Stimulated activated memory B cell treated with anti-CD40 and anti-IgM and Interleukin-4, amounts not matched to agents 10 μg/mL and 1 μg/mL and 100 μg/mL, for 72 hours (primary cell): ENCODE data around the gene RAB1A.

Experiments
- ATAC-seq: fragments of 150-1000 bp; cut with Tn5 transposase; 2 replicates; pipeline ENCODE4 v1.10.0; 2021
- H3K27ac Mint-ChIP-seq: one replicate; pipeline ENCODE4 v1.8.0; 2022; ENCODE audit warnings: mild to moderate bottlenecking, mixed read lengths
- H3K27me3 Mint-ChIP-seq: one replicate; pipeline ENCODE4 v1.8.0; 2022; ENCODE audit warnings: mixed read lengths
- H3K36me3 Mint-ChIP-seq: one replicate; pipeline ENCODE4 v1.8.0; 2022; ENCODE audit warnings: mixed read lengths
- H3K4me1 Mint-ChIP-seq: one replicate; pipeline ENCODE4 v1.8.0; 2022; ENCODE audit warnings: mixed read lengths
- H3K4me3 Mint-ChIP-seq: one replicate; pipeline ENCODE4 v1.8.0; 2022; ENCODE audit warnings: mild to moderate bottlenecking, moderate library complexity, mixed read lengths
- H3K9me3 Mint-ChIP-seq: one replicate; pipeline ENCODE4 v1.8.0; 2022; ENCODE audit warnings: mixed read lengths

RAB1A gene

GRCh38 chr2:65120990-65121693 lies 8.8 kb downstream of the RAB1A start:
- no peak for ATAC-seq
- no peaks in the 10 kb centered on the region for H3K27me3 Mint-ChIP-seq
- peaks cover 70% of the 10 kb centered on the region for H3K4me1 Mint-ChIP-seq
- H3K4me3 Mint-ChIP-seq: no peak overlapping the region
- H3K27ac Mint-ChIP-seq: peak overlapping the region; percentile 3
- H3K36me3 Mint-ChIP-seq: no peaks in the 10 kb centered on the region
- no peaks in the 10 kb centered on the region for H3K9me3 Mint-ChIP-seq

DNA sequence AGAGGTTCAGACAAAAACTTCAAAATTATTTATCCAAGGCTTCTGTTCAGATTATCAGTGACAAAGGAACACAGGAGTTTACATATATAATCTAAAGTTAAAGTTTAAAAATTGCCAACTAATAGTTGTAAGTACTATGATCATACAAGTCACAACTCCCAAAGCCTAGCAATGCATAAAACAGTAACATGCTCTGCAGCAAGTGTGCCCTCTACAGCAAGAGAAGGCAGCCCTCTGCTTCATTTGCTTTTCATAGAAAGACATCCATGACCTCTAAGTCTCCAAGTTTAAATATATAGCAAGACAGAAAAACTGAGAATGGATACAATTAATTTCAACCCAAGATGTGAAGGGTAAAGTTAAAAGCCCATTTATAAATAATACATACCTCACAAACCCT lies 13.3 kb downstream of the RAB1A start:
- Mint-ChIP-seq H3K36me3 (no peaks in the 10 kb centered on the region), H3K27ac (no peak overlapping the region), H3K4me1 (peaks cover 60% of the 10 kb centered on the region), H3K27me3 (no peaks in the 10 kb centered on the region), H3K9me3 (no peaks in the 10 kb centered on the region), H3K4me3 (no peak overlapping the region)
- ATAC-seq: no peak

- no peaks in the 10 kb centered on the region for H3K9me3 Mint-ChIP-seq
- ATAC-seq: no peak
- no peaks in the 10 kb centered on the region for H3K27me3 Mint-ChIP-seq
Measured at GRCh38 chr2:65114921-65115320, 15.0 kb downstream of the RAB1A start.

DNA sequence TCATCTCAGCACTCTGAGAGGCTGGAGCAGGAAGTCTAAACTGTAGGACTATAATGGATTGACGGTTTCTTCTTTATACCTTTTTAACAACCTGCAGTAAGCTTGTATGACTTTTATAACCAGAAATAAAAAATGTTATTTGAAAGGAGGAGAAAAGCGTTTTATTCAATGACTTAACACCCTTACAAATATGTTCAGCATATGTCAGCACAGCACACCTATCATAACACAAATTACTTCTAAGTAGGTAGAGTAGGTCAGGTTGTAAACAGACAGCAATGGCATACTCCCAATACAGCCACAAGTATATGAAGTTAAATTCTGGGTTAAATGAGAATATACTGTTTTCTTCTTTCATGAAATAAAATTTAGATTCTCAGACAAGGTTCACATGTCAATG lies 16.1 kb downstream of the RAB1A start:
- Mint-ChIP-seq H3K4me3 (no peak overlapping the region), H3K9me3 (no peaks in the 10 kb centered on the region), H3K36me3 (peaks cover 4% of the 10 kb centered on the region), H3K27me3 (no peaks in the 10 kb centered on the region), H3K27ac (no peak overlapping the region), H3K4me1 (peaks cover 60% of the 10 kb centered on the region)
- no peak for ATAC-seq

More at GRCh38 chr2:65114921-65115320, 15.0 kb downstream of the RAB1A start:
- Mint-ChIP-seq H3K4me1 (peaks cover 63% of the 10 kb centered on the region), H3K27ac (no peak overlapping the region), H3K4me3 (no peak overlapping the region), H3K36me3 (peaks cover under 1% of the 10 kb centered on the region)

DNA sequence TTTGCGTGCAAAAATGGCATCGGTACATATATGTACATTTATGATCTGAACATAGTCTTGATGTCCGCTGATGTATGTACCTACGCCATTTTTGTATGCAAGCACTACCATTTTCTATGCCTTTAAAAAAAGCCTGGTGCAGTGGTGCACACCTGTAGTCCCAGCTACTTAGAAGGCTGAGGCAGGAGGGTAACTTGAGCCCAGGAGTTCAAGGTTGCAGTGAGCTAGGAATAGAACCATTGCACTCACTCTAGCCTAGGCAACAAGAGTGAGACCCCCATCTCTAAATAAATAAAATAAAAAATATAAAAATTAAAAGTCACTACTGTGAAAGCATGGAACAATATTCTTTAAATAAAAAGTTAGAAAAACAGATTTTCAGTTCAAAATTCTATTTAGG lies 16.7 kb downstream of the RAB1A start:
- H3K9me3 Mint-ChIP-seq: no peaks in the 10 kb centered on the region
- ATAC-seq: no peak
- peaks cover 54% of the 10 kb centered on the region for H3K4me1 Mint-ChIP-seq
- H3K27ac Mint-ChIP-seq: peak overlapping the region; percentile 24
- peaks cover 4% of the 10 kb centered on the region for H3K36me3 Mint-ChIP-seq
- no peaks in the 10 kb centered on the region for H3K27me3 Mint-ChIP-seq
- H3K4me3 Mint-ChIP-seq: no peak overlapping the region

DNA sequence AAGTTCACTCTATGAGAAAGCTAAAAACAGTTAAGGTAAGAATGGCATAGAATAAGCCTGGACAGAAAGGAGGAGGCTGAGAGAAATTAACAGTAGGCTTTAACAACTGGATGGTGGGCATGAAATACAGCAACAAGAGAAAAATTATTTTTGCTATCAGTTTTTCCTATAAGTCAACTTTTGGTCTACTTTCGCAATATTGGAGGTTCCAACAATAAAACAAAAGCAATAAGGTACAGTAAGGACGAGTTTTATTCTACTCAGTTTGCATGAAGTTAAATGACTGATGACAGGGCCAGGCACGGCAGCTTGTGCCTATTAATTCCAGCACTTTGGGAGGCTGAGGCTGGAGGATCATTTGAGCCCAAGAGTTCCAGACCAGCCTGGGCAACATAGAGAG lies 17.3 kb downstream of the RAB1A start:
- H3K4me1 Mint-ChIP-seq: peaks cover 55% of the 10 kb centered on the region
- peak overlapping the region; percentile 24 for H3K27ac Mint-ChIP-seq
- no peaks in the 10 kb centered on the region for H3K27me3 Mint-ChIP-seq
- no peaks in the 10 kb centered on the region for H3K9me3 Mint-ChIP-seq
- H3K4me3 Mint-ChIP-seq: no peak overlapping the region
- no peak for ATAC-seq
- H3K36me3 Mint-ChIP-seq: peaks cover 8% of the 10 kb centered on the region

GRCh38 chr2:65108780-65109179 lies 21.1 kb downstream of the RAB1A start:
- no peaks in the 10 kb centered on the region for H3K9me3 Mint-ChIP-seq
- H3K4me3 Mint-ChIP-seq: no peak overlapping the region
- H3K36me3 Mint-ChIP-seq: peaks cover 15% of the 10 kb centered on the region
- no peaks in the 10 kb centered on the region for H3K27me3 Mint-ChIP-seq
- H3K27ac Mint-ChIP-seq: no peak overlapping the region
- no peak for ATAC-seq
- peaks cover 53% of the 10 kb centered on the region for H3K4me1 Mint-ChIP-seq

GRCh38 chr2:65107530-65107929 lies 22.4 kb downstream of the RAB1A start:
- H3K9me3 Mint-ChIP-seq: no peaks in the 10 kb centered on the region
- peaks cover 15% of the 10 kb centered on the region for H3K36me3 Mint-ChIP-seq
- H3K27me3 Mint-ChIP-seq: no peaks in the 10 kb centered on the region
- H3K4me3 Mint-ChIP-seq: no peak overlapping the region
- peaks cover 44% of the 10 kb centered on the region for H3K4me1 Mint-ChIP-seq
- no peak overlapping the region for H3K27ac Mint-ChIP-seq
- no peak for ATAC-seq

- no peak for ATAC-seq
- Mint-ChIP-seq H3K27ac (no peak overlapping the region), H3K4me1 (peaks cover 20% of the 10 kb centered on the region), H3K4me3 (no peak overlapping the region), H3K36me3 (peaks cover 24% of the 10 kb centered on the region), H3K27me3 (no peaks in the 10 kb centered on the region), H3K9me3 (no peaks in the 10 kb centered on the region)
Measured at GRCh38 chr2:65103013-65103715, 26.7 kb downstream of the RAB1A start.

- Mint-ChIP-seq H3K4me3 (no peak overlapping the region), H3K36me3 (peaks cover 28% of the 10 kb centered on the region), H3K27ac (no peak overlapping the region)
Measured at GRCh38 chr2:65101071-65101470, 28.8 kb downstream of the RAB1A start.

GRCh38 chr2:65098741-65099140 lies 31.2 kb downstream of the RAB1A start:
- Mint-ChIP-seq H3K4me3 (no peak overlapping the region), H3K9me3 (no peaks in the 10 kb centered on the region), H3K4me1 (no peaks in the 10 kb centered on the region), H3K27me3 (no peaks in the 10 kb centered on the region), H3K36me3 (peaks cover 45% of the 10 kb centered on the region), H3K27ac (no peak overlapping the region)
- ATAC-seq: no peak

More at GRCh38 chr2:65101071-65101470, 28.8 kb downstream of the RAB1A start:
- Mint-ChIP-seq H3K27me3 (no peaks in the 10 kb centered on the region), H3K4me1 (peaks cover 9% of the 10 kb centered on the region), H3K9me3 (no peaks in the 10 kb centered on the region)
- no peak for ATAC-seq

DNA sequence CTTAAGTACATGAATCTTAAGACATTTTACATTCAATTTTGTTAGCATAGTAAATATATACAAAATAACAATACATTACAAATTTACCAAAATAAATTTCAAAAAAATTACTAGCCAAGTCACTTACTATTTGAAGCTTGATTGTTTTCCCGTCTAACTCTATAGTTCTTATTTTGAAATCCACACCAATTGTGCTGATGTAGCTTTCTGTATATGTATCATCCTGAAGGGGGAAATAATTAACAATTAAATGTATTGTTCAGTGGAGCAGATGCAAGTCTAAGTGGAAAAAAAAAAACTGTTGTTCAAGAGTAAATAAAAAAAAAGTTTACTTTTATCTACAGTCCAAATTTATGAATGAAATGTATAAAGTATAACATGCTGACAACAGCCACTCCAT lies 32.1 kb downstream of the RAB1A start:
- Mint-ChIP-seq H3K27me3 (no peaks in the 10 kb centered on the region), H3K36me3 (peaks cover 51% of the 10 kb centered on the region), H3K4me3 (no peak overlapping the region), H3K4me1 (no peaks in the 10 kb centered on the region), H3K9me3 (peaks cover 4% of the 10 kb centered on the region), H3K27ac (no peak overlapping the region)
- no peak for ATAC-seq

GRCh38 chr2:65096948-65097347 lies 33.0 kb downstream of the RAB1A start:
- Mint-ChIP-seq H3K36me3 (peaks cover 56% of the 10 kb centered on the region), H3K27me3 (no peaks in the 10 kb centered on the region), H3K4me1 (no peaks in the 10 kb centered on the region), H3K4me3 (no peak overlapping the region), H3K27ac (no peak overlapping the region), H3K9me3 (peaks cover 5% of the 10 kb centered on the region)
- ATAC-seq: no peak

- Mint-ChIP-seq H3K27me3 (no peaks in the 10 kb centered on the region), H3K4me3 (no peak overlapping the region), H3K36me3 (peaks cover 52% of the 10 kb centered on the region), H3K9me3 (peaks cover 5% of the 10 kb centered on the region), H3K4me1 (no peaks in the 10 kb centered on the region), H3K27ac (no peak overlapping the region)
- no peak for ATAC-seq
Measured at GRCh38 chr2:65093211-65093610, 36.7 kb downstream of the RAB1A start.

DNA sequence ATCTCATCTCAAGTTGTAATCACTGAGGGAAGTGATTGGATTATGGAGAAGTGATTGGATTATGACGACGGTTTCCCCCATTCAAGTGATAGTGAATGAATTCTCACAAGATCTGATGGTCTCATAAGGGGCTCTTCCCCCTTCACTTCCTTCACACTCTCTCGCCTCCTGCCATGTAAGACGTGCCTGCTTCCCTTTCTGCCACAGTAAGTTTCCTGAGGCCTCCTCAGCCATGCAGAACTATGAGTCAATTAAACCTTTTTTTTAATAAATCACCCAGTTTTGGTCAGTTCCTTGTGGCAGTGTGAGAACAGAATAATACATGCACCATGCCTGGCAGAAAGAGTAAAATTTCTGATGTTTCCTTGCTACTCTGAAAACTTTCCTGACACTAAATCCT lies 37.1 kb downstream of the RAB1A start:
- H3K9me3 Mint-ChIP-seq: peaks cover 5% of the 10 kb centered on the region
- H3K27ac Mint-ChIP-seq: no peak overlapping the region
- H3K36me3 Mint-ChIP-seq: peaks cover 52% of the 10 kb centered on the region
- no peaks in the 10 kb centered on the region for H3K27me3 Mint-ChIP-seq
- no peak for ATAC-seq
- no peak overlapping the region for H3K4me3 Mint-ChIP-seq
- H3K4me1 Mint-ChIP-seq: no peaks in the 10 kb centered on the region

- peaks cover 6% of the 10 kb centered on the region for H3K4me1 Mint-ChIP-seq
- H3K36me3 Mint-ChIP-seq: peaks cover 43% of the 10 kb centered on the region
- no peak overlapping the region for H3K27ac Mint-ChIP-seq
- H3K9me3 Mint-ChIP-seq: no peaks in the 10 kb centered on the region
- H3K4me3 Mint-ChIP-seq: no peak overlapping the region
- no peaks in the 10 kb centered on the region for H3K27me3 Mint-ChIP-seq
- ATAC-seq: no peak
Measured at GRCh38 chr2:65085148-65085547, 44.8 kb downstream of the RAB1A start.
